Uterus (tissue), 4 donors: ENCODE results near the gene KIAA1143. TPM values are rescaled to one million over a fixed set of nuclear protein-coding genes. Genes with fewer than 3 reads are reported as not detected.

Experiments used
- DNase-seq, 2 donors: peaks; one replicate each; pipeline ENCODE4 v3.0.0-alpha.2; 2019 to 2020
- H3K27ac ChIP-seq, 2 donors: fragments of 200-600 bp; sonication (generic); 1 replicate in 1 of 2; 2 replicates in 1 of 2; pipeline ENCODE4 v1.5.1; 2016 to 2018
- H3K27me3 ChIP-seq, 2 donors: fragments of 200-600 bp; sonication (generic); one replicate each; pipeline ENCODE4 v1.5.1; 2018 to 2019; ENCODE audit warnings: control low read depth in 1 of 2
- H3K36me3 ChIP-seq, 2 donors: fragments of 200-600 bp; sonication (generic); one replicate each; pipeline ENCODE4 v1.5.1; 2019; ENCODE audit warnings: control low read depth in 1 of 2
- H3K4me1 ChIP-seq, 2 donors: fragments of 200-600 bp; sonication (generic); one replicate each; pipeline ENCODE4 v1.5.1; 2018 to 2019; ENCODE audit warnings: control low read depth in 1 of 2
- H3K4me3 ChIP-seq, 2 donors: fragments of 200-600 bp; sonication (generic); 1 replicate in 1 of 2; 2 replicates in 1 of 2; pipeline ENCODE4 v1.5.1; 2018 to 2019; ENCODE audit warnings: mild to moderate bottlenecking in 1 of 2
- H3K9me3 ChIP-seq, 2 donors: fragments of 200-600 bp; sonication (generic); one replicate each; pipeline ENCODE4 v1.5.1; 2019; ENCODE audit warnings: control low read depth in 1 of 2
- POLR2A ChIP-seq, 2 donors: fragments of 450-650 bp; IDR thresholded peaks; one replicate each; pipeline ENCODE4 v1.6.1; 2016; ENCODE audit warnings: antibody characterized with exemption in 2 of 2, mild to moderate bottlenecking in 1 of 2, moderate library complexity in 1 of 2
- intact Hi-C: fragments of 100-400 bp; cut with DNase I; formaldehyde crosslinking; loops from one replicate; pipeline ENCODE4 v1.15.1; 2023; ENCODE audit warnings: low total_unique reads
- total RNA-seq, 4 donors: library from RNA; depleted of rRNA in 3 of 4; stranded (reverse); fragments of >200 nt in 3 of 4; gene quantifications; one replicate each; pipeline versions ENCODE4 v1.1.0 to v1.2.4, GENCODE V29; 2014 to 2023
- TF ChIP-seq, protein P1 (sequence below), 4 experiments: fragments of 200-600 bp in 2 of 4; fragments of 450-650 bp in 2 of 4; sonication (generic) in 2 of 4; IDR thresholded peaks; one replicate each; pipeline ENCODE4 v1.5.1; 2016 to 2019; ENCODE audit warnings: antibody characterized with exemption in 4 of 4, mild to moderate bottlenecking in 2 of 4, moderate library complexity in 1 of 4
- donor health status: DM: yes; HTN: yes; CAD: no.

The KIAA1143 gene
- total RNA-seq, 4 donors from 2014 or later = 21.5 to 49.6 (median 36.0) TPM

DNA sequence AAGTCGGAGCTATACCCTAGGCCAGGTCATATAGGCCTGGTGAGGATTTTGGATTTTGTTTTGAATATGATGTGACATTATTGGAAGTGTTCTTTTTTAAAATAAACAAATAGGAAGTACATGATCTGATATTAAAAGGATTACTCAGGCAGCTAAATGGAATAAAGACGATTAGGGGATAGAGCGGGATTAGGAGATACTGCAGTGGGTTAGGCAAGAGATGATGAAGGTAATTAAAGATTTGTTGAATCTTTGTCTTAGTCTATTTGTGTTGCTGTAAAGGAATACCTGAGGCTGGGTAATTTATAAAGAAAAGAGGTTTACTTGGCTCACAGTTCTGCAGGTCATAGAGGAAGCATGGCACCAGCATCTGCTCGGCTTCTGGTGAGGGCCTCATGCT, 21.5 kb upstream of the KIAA1143 start:
- no peak for TF ChIP-seq POLR2A (IDR thresholded peaks at IDR 0.05)
- TF ChIP-seq, protein P1, sequence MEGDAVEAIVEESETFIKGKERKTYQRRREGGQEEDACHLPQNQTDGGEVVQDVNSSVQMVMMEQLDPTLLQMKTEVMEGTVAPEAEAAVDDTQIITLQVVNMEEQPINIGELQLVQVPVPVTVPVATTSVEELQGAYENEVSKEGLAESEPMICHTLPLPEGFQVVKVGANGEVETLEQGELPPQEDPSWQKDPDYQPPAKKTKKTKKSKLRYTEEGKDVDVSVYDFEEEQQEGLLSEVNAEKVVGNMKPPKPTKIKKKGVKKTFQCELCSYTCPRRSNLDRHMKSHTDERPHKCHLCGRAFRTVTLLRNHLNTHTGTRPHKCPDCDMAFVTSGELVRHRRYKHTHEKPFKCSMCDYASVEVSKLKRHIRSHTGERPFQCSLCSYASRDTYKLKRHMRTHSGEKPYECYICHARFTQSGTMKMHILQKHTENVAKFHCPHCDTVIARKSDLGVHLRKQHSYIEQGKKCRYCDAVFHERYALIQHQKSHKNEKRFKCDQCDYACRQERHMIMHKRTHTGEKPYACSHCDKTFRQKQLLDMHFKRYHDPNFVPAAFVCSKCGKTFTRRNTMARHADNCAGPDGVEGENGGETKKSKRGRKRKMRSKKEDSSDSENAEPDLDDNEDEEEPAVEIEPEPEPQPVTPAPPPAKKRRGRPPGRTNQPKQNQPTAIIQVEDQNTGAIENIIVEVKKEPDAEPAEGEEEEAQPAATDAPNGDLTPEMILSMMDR (IDR thresholded peaks at IDR 0.05) = no peak
- DNase-seq = no peak
- Histone ChIP-seq H3K4me3 (no peak overlapping the region), H3K36me3 (no peaks in the 10 kb centered on the region), H3K4me1 (no peaks in the 10 kb centered on the region), H3K9me3 (no peaks in the 10 kb centered on the region), H3K27me3 (no peaks in the 10 kb centered on the region), H3K27ac (no peak overlapping the region)
- intact Hi-C loops = no loop called here

DNA sequence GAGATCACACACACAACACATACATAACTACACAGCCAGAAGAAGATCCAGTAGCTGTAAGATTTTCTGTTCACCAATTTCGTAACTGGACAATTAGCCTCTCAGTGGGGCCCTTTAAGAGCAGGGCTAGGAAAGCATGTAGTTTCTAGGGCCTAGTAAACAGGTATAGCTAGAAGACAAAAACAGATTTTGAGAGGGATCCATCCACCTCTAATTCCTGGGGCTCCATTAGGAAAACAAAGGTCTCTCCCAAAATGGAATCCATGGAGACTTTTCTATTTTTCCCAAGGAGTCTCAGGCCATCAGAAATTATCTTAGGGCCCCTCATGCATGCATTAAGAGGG, 10.7 kb upstream of the KIAA1143 start:
- Histone ChIP-seq H3K4me1 (no peaks in the 10 kb centered on the region), H3K36me3 (no peaks in the 10 kb centered on the region), H3K27ac (no peak overlapping the region), H3K4me3 (no peak overlapping the region), H3K27me3 (no peaks in the 10 kb centered on the region), H3K9me3 (no peaks in the 10 kb centered on the region)
- DNase-seq = no peak
- intact Hi-C loops = no loop called here
- TF ChIP-seq POLR2A (IDR thresholded peaks at IDR 0.05) = no peak
- TF ChIP-seq, protein P1 (IDR thresholded peaks at IDR 0.05) = no peak

DNA sequence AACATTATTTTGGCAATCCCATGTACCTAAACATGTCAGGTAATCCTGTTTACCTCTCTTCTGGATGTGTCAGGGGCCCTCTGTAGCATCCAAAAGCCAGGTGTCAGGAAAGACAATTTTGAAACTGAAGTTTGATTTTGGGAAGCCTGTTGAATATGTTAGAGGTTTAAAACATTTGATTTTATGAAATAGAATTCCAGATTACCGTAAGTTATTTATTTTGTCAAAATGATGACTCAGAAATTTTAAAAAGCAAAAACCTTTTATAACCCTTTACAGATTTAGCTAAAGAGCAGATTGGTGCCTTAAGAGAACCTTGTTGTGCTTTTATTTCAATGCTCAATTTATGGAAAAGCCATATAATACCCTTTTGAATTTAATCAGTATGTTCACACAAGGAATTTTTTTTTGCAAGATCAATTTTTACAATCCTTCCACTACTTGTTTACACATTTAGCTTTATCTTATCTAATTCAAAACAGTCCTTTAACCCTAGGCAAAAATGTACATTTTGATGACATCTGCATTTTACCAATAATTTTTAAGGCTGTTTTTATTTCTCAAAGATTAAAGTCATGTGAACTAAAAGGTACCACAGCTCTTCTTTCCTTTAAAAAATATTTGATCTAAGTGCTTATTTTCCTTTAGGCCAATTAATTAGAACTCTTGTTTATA, 10.1 kb upstream of the KIAA1143 start:
- no peaks in the 10 kb centered on the region for H3K27me3 ChIP-seq
- no peak for TF ChIP-seq POLR2A (IDR thresholded peaks at IDR 0.05)
- TF ChIP-seq, protein P1 (IDR thresholded peaks at IDR 0.05) = no peak
- no peaks in the 10 kb centered on the region for H3K36me3 ChIP-seq
- intact Hi-C loops = no loop called here
- no peak for DNase-seq
- no peak overlapping the region for H3K27ac ChIP-seq
- H3K4me1 ChIP-seq = no peaks in the 10 kb centered on the region
- H3K9me3 ChIP-seq = no peaks in the 10 kb centered on the region
- no peak overlapping the region for H3K4me3 ChIP-seq

DNA sequence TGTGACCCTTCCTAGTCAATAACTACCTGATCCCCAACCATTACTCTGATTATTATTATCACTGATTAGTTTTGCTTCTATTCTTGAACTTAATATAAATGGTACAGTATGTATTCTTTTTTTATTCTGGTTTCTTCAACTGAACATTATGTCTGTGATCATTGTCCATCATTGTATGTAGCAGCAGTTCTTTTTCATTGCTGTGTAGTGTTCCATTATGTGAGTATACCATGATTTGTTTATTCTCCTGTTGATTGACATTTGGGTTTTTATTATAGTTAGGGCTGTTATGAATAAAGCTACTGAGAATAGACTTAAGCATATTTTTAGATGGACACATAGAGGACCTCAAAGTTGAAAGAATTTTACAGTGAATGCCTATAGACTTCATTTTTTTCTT, 2.8 kb upstream of the KIAA1143 start:
- no peak for DNase-seq
- TF ChIP-seq, protein P1 (IDR thresholded peaks at IDR 0.05) = no peak
- TF ChIP-seq POLR2A (IDR thresholded peaks at IDR 0.05) = no peak
- no peaks in the 10 kb centered on the region for H3K9me3 ChIP-seq
- H3K27ac ChIP-seq = no peak overlapping the region
- no peak overlapping the region for H3K4me3 ChIP-seq
- intact Hi-C loops = no loop called here
- peaks cover 0 to 4% of the 10 kb centered on the region in 2 donors for H3K4me1 ChIP-seq
- no peaks in the 10 kb centered on the region for H3K27me3 ChIP-seq
- no peaks in the 10 kb centered on the region for H3K36me3 ChIP-seq

DNA sequence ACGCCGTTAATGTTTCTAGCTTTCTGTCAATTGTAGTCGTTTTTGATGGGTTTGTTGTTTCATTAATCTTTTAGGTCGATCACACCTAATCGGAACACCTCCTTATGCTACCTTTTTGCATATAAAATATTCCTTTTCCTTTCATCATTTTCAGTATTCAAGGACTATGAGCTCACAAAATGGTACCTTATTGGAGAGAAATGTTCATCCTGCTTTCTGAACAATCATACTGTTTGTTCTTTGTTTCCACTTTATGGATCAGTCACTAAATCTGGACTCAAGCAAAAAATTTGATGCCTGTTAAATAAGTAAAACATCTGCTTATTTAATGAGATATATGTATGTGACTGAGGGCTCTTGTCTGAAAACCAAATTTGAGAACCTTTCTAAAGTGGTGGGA, 1.3 kb upstream of the KIAA1143 start:
- Histone ChIP-seq H3K36me3 (no peaks in the 10 kb centered on the region), H3K27ac (no peak overlapping the region), H3K4me3 (no peak overlapping the region), H3K4me1 (peaks cover 0 to 4% of the 10 kb centered on the region in 2 donors), H3K27me3 (no peaks in the 10 kb centered on the region), H3K9me3 (no peaks in the 10 kb centered on the region)
- intact Hi-C loops = no loop called here
- DNase-seq = no peak
- TF ChIP-seq, protein P1 (IDR thresholded peaks at IDR 0.05) = no peak
- no peak for TF ChIP-seq POLR2A (IDR thresholded peaks at IDR 0.05)
